ENCODE data around the gene TMEM212. TPM values are rescaled to one million over a fixed set of nuclear protein-coding genes. Genes with fewer than 3 reads are reported as not detected.

Gene TMEM212
- total and polyA plus RNA-seq, 2 of the 13 experiments (the other 11 are each of a cell fraction or from before 2014, with no cell fraction given), result not detected

- TF ChIP-seq, protein P1, sequence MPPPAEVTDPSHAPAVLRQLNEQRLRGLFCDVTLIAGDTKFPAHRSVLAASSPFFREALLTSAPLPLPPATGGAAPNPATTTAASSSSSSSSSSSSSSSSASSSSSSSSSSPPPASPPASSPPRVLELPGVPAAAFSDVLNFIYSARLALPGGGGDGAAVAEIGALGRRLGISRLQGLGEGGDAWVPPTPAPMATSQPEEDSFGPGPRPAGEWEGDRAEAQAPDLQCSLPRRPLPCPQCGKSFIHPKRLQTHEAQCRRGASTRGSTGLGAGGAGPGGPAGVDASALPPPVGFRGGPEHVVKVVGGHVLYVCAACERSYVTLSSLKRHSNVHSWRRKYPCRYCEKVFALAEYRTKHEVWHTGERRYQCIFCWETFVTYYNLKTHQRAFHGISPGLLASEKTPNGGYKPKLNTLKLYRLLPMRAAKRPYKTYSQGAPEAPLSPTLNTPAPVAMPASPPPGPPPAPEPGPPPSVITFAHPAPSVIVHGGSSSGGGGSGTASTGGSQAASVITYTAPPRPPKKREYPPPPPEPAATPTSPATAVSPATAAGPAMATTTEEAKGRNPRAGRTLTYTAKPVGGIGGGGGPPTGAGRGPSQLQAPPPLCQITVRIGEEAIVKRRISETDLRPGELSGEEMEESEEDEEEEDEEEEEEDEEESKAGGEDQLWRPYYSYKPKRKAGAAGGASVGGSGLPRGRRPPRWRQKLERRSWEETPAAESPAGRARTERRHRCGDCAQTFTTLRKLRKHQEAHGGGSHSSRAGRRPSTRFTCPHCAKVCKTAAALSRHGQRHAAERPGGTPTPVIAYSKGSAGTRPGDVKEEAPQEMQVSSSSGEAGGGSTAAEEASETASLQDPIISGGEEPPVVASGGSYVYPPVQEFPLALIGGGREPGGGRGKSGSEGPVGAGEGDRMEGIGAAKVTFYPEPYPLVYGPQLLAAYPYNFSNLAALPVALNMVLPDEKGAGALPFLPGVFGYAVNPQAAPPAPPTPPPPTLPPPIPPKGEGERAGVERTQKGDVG (CRISPR knock-in tag; IDR thresholded peaks at IDR 0.05; ENCODE audit: borderline replicate concordance), result no peak
- TF ChIP-seq, protein P2, sequence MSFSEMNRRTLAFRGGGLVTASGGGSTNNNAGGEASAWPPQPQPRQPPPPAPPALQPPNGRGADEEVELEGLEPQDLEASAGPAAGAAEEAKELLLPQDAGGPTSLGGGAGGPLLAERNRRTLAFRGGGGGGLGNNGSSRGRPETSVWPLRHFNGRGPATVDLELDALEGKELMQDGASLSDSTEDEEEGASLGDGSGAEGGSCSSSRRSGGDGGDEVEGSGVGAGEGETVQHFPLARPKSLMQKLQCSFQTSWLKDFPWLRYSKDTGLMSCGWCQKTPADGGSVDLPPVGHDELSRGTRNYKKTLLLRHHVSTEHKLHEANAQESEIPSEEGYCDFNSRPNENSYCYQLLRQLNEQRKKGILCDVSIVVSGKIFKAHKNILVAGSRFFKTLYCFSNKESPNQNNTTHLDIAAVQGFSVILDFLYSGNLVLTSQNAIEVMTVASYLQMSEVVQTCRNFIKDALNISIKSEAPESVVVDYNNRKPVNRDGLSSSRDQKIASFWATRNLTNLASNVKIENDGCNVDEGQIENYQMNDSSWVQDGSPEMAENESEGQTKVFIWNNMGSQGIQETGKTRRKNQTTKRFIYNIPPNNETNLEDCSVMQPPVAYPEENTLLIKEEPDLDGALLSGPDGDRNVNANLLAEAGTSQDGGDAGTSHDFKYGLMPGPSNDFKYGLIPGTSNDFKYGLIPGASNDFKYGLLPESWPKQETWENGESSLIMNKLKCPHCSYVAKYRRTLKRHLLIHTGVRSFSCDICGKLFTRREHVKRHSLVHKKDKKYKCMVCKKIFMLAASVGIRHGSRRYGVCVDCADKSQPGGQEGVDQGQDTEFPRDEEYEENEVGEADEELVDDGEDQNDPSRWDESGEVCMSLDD (CRISPR knock-in tag; IDR thresholded peaks at IDR 0.05; ENCODE audit: borderline replicate concordance), result no peak
- TF ChIP-seq, protein P3, sequence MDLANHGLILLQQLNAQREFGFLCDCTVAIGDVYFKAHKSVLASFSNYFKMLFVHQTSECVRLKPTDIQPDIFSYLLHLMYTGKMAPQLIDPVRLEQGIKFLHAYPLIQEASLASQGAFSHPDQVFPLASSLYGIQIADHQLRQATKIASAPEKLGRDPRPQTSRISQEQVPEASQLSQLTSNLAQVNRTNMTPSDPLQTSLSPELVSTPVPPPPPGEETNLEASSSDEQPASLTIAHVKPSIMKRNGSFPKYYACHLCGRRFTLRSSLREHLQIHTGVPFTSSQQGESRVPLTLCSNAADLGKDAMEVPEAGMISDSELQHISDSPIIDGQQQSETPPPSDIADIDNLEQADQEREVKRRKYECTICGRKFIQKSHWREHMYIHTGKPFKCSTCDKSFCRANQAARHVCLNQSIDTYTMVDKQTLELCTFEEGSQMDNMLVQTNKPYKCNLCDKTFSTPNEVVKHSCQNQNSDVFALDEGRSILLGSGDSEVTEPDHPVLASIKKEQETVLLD (CRISPR knock-in tag; IDR thresholded peaks at IDR 0.05; ENCODE audit: low read depth), result no peak
- TF ChIP-seq HNF4G (IDR thresholded peaks at IDR 0.05; ENCODE audit: borderline replicate concordance, low read depth, low read length) (peak; percentile 33; the same call in 1 of the 2 replicates), HNF4G (CRISPR knock-in tag; IDR thresholded peaks at IDR 0.05; ENCODE audit: borderline replicate concordance, low read depth) (no peak), SOX5 (CRISPR knock-in tag; IDR thresholded peaks at IDR 0.05; ENCODE audit: borderline replicate concordance) (peak; percentile 96), E2F5 (CRISPR knock-in tag; conservative IDR thresholded peaks at IDR 0.05) (no peak), ZFY (CRISPR knock-in tag; IDR thresholded peaks at IDR 0.05) (no peak), GABPA (IDR thresholded peaks at IDR 0.05; ENCODE audit: low read depth, low read length) (no peak), GABPA (CRISPR knock-in tag; IDR thresholded peaks at IDR 0.05; ENCODE audit: low read depth) (peak; percentile 25; the same call in 1 of the 2 replicates), STAG1 (CRISPR knock-in tag; IDR thresholded peaks at IDR 0.05) (peak; percentile 20; the same call in 1 of the 2 replicates), ATM (IDR thresholded peaks at IDR 0.05; ENCODE audit: borderline replicate concordance) (no peak), KMT2B (CRISPR knock-in tag; IDR thresholded peaks at IDR 0.05) (no peak), NFYC (CRISPR knock-in tag; IDR thresholded peaks at IDR 0.05) (no peak), RNF2 (conservative IDR thresholded peaks at IDR 0.05; ENCODE audit: low read depth) (no peak), ZNF512B (CRISPR knock-in tag; IDR thresholded peaks at IDR 0.05; ENCODE audit: borderline replicate concordance) (no peak), ZNF678 (CRISPR knock-in tag; IDR thresholded peaks at IDR 0.05) (no peak), ZNF354B (CRISPR knock-in tag; IDR thresholded peaks at IDR 0.05) (no peak), CCDC6 (CRISPR knock-in tag; IDR thresholded peaks at IDR 0.05) (0 out of 2 replicates have a peak, but pooled peaks have one; percentile 56), PLRG1 (conservative IDR thresholded peaks at IDR 0.05) (no peak)
Measured at GRCh38 chr3:171883257-171883892, 40.2 kb downstream of the TMEM212 start (continued).

Measured in HepG2 (cell line).